Smooth muscle cell of the brain vasculature (primary cell): ENCODE results near the gene TMEM209.
"Not testable (repeated sequence)": the region's sequence is repeated elsewhere in the genome, so short reads cannot be mapped to it uniquely, and the experiment has no call there.

Experiments used
- DNase-seq: peaks from one replicate; pipeline ENCODE4 v3.0.0-alpha.2; 2012; ENCODE audit warnings: low read depth, low spot score

The TMEM209 gene

DNA sequence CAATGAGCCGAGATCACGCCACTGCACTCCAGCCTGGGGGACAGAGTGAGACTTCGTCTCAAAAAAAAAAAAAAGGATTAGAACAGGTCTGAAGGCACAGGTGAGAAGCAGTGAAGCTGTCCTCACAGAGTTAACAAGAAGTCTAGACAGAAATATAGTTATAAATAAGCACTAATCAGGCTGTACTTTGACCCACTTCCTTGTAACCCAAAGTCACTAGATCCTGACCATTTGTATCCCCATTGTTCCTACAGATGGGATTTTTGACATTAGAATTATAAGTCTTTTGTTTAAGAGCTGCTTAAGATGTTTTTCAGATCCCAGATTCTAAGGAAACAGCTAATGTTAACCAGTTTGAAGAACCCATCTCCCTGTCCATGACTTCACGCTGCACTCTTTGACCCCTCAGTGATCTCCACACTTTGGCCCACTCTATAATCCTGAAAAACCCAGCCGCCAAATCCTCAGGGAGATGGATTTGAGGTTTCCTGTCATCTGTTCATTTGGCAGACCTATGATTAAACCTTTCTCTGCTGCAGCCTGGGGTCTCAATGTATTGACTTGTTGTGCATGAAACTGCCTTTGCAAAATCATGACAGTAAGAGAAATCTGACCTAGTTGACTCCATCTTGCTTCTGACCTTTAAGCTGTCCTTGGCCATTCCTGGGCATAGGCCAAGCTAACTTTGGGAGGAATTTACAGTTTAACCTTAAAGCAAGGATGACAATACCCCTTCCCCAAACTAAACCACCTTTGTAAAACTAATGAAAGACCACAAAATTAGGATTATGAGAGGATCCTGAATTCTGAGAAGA, 13.8 kb upstream of the TMEM209 start:
- DNase-seq: no peak

- DNase-seq: no peak
Observed at GRCh38 chr7:130216750-130217149, 11.5 kb upstream of the TMEM209 start.

GRCh38 chr7:130216025-130216424, 10.8 kb upstream of the TMEM209 start:
- DNase-seq: no peak

DNA sequence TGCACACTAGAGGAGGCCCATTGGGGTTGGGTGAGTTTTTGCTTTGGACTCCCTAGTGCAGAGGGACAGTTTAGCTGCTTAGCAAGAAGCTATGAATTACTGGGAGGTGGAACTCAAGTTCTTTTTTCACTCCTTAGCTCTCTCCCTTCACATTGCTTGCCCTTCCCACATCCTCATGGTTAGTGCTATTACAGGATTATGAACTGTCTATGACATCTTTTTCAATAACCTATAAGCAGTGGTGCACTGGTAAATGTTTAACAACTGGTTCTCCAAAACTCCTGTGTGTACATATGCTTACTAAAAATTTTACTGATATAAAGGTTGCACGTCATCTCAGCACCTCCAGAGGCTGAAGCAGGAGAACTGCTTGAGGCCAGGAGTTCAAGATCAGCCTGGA, 8.6 kb upstream of the TMEM209 start:
- no peak for DNase-seq

DNA sequence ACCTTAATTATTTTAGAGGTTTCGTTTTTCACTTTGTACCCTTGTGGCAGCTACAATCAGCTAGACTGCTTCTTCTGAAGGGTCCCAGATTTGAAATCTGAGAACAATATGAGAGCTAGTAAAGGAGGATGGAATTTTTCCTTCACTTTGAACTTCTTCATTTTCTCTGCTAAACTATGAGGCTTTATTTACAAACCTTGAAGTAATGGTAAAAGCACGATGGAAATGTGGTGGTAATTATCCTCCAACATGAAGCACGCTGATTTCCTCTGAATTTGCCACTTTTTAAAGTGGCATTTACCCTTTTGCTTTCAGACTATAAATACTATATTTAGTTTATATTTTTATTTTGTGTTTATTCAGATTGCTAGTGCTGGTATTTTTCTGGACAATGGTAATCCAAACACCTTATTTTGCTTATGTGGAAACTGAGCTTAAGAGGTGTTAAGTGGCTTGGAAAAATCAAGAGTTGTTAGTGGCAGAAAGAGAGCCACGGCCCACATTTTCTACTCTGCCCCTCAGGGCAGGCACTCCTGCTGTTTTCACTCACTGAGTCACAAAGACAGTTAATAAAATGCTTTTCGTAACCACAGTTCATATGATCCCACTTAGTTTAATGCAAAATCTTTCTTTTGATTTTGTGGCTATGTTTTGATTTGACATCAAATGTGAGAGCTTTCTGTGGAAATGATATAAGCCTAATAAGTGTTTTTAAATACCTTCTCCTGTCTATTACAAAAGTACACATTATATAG, 5.2 kb upstream of the TMEM209 start:
- no peak for DNase-seq

DNA sequence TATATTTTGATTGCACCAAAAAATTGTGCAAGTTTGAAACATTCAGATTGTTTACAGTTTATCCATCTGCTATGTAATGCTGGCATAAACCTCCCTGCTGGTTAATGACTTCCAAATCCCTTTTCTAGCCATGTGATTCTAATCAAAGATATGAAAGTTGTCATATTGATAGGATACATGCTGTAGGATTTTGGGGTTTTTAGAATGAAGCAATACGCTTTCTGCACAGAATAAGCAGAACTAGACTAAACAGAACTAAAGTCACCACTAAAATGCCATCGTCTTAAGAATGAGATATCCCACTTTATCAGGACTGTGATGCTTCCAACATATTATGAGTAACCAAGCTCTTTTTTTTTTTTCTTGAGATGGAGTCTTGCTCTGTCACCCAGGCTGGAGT, 3.3 kb upstream of the TMEM209 start:
- DNase-seq: no peak

GRCh38 chr7:130207642-130208041, 2.4 kb upstream of the TMEM209 start, which contains the start of gene SSMEM1:
Gene SSMEM1 (plus strand): TSS chr7:130207860. CDS start chr7:130207911, 51 bp downstream.
- DNase-seq: no peak

DNA sequence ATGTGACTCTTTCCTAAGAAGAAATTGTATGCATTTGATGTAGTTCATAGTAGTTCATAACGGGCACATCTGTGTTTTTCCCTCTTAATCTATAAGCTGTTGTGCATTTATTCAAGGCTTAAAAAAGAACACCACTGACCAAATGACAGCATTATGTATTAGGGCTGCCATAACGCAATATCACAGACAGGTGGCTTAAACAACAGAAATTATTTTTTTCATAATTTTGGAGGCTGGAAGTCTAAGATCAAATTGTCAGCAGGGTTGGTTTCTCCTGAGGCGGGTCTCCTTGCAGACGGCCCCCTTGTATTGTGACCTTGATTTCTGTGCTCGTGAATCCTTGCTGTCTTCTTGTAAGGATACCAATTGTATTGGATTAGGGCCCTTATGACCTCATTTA, 1.8 kb upstream of the TMEM209 start:
- no peak for DNase-seq

DNA sequence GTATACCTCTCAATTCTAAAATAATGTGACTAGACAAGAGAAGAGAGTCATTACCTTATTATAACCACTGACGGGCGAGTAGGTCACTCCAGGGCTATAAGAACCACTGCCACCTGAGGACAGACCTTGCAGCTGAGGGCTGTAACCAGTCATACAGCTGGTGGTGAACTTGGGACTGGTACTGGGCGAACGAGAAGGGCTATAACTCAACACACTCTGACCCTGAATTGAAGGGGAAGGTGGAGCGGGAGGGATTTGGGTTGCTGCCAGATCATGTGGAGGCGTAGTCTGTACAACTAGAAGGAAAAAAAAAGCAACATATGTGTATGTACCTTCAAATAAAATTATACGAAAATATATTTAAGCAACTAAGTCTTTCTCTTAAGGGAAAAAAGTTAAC, 3.4 kb downstream of the TMEM209 start:
- no peak for DNase-seq

- DNase-seq: no peak
Observed at GRCh38 chr7:130197094-130197493, 8.1 kb downstream of the TMEM209 start.

GRCh38 chr7:130196476-130196875, 8.7 kb downstream of the TMEM209 start:
- no peak for DNase-seq

DNA sequence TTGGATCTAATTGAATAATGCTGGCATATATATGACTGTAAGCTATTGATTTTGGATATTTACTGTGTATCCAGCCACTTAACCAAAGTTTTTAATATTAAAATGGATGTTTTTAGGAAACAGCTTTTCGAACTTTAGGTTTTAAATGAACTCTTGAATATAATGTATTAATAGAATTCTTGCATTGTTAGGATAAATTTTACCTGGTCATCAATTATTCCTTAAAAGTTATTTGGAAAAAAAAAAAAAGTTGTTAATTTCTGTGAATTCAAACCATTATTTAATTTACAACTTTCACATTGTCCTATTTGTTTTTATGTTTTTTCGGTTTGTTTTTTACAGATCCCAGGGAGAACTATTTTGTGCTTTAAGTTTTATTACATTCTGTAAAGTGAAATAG, 9.8 kb downstream of the TMEM209 start:
- DNase-seq: no peak

DNA sequence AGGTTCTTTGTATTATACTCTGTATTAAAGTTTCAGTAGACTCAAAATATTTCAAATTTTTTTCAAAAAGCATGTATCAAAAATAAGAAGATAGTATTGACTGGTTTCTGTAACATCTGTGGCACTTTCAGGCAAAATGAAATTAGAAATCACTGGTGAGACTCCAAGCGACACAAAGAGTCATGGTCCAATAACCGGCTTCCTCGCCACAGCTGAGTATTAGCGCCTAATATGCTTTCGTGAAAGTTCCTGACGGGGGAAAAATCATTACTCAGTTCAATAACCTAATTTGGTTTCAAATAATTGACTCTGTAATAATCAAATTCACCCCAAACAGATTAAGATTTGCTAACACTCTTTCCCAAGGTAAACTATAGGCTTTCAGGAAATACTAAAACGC, 13.4 kb downstream of the TMEM209 start:
- no peak for DNase-seq

DNA sequence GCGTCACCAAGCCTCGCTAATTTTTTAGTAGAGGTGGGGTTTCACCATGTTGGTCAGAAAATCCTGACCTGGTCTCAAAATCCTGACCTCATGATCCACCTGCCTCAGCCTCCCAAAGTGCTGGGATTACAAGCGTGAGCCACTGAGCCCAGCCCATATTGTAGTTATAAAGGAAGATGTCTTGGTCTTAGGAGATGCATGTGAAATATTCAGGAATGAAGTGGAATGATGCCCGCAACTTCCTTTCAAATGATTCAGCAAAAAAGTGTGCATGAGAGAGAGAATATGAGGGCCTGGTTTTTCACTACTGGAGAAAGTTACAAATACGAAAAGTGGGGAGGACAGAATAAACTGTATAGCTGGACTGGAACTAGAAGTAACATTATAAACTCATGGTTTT, 15.9 kb downstream of the TMEM209 start:
- no peak for DNase-seq

DNA sequence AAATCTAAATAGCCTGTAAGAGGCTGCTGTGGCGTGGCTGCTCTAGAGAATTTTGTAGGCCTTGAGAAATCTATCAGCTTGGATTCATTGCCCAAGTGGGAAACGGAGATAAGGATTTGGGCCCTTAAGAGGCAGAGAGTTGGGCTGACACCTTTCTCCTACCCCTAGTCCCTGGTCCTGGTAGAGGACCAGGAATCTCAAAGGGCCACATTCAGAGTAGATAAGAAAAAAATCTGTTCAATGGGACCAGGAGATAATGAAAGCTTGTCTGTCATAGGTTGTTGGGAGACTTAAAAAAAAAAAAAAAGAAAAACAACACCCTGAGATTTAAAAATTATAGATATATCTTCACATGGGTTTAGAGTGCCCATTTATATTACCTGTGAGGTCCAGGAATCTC, 17.8 kb downstream of the TMEM209 start:
- DNase-seq: no peak

DNA sequence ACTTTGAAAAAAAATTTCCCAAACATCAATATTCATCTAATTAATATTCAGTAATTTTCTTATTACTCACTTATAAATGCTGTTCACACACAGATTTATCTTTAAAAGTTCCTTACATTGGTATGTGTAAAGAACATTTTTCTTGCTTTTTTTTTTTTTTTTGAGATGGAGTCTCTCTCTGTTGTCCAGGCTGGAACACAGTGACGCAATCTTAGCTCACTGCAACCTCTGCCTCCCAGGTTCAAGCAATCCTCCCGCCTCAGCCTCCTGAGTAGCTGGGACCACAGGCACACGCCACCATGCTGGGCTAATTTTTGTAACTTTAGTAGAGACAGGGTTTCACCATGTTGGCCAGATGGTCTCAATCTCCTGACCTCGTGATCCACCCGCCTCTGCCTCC, 20.9 kb downstream of the TMEM209 start:
- DNase-seq: not testable (repeated sequence)

- no peak for DNase-seq
Observed at GRCh38 chr7:130182990-130183389, 22.2 kb downstream of the TMEM209 start.

DNA sequence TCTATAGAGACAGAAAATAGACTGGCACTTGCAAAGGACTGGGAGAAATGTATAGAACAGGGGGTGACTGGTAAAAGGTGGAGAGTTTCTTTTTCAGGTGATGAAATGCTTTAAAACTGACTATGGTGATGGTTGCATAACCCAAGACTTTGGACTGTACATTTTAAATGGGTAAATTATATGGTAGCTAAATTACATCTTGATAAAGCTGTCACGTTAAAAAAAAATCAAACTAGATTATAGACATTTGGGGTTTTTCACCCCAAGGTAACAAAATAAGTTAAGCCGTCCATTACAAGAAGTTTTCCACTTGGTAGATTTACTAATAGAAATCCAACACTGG, 24.0 kb downstream of the TMEM209 start:
- DNase-seq: no peak

DNA sequence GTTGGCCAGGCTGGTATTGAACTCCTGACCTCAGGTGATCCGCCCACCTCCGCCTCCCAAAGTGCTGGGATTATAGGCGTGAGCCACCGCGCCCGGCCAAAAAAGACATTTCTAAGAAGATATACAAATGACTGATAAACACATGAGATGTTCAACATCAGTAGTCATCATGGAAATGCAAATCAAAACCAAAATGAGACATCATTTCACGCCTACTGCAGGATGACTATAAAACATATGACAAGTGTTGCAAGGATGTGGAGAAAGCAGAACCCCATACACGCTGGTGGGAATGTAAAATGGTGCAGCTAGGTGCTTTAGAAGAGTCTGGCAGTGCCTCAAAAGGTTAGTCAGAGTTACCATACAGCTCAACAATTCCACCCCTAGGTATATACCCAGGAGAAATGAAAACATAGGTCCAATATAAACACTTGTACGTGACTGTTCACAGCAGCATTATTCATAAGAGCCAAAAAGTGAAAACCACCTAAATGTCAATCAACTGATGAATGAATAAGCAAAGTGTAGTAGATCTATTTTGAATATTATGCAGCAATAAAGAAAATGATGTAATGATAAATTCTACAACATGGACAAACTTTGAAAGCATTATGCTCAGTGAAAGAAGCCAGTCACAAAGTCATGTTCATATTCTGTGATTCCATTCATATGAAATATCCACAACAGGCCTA, 24.5 kb downstream of the TMEM209 start:
- no peak for DNase-seq

DNA sequence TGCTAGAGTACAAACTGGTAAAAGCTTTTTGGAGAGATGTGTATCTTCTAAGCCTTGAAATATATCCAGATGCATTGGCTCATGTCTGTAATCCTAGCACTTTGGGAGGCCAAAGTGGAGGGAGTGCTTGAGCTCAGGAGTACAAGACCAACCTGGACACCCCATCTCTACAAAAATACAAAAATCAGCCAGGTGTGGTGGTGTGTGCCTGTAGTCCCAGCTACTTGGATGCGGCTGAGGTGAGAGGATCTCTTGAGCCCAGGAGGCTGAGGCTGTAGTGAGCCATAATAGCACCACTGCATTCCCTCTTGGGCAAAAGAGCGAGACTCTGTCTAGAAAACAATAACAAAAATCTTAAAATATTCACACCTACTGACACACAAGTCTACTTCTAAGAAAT, 25.6 kb downstream of the TMEM209 start:
- no peak for DNase-seq

- no peak for DNase-seq
Observed at GRCh38 chr7:130178251-130178650, 27.0 kb downstream of the TMEM209 start.

- DNase-seq: no peak
Observed at GRCh38 chr7:130174237-130174959, 30.8 kb downstream of the TMEM209 start.
